Measurements from ENCODE around the gene SHH.

SHH gene

GRCh38 chr7:155807065-155807671 lies 5.1 kb downstream of the SHH start:
- Histone ChIP-seq H3K9ac (ENCODE audit: low read depth, low read length, poor library complexity, severe bottlenecking) (no peak overlapping the region), H3K4me1 (ENCODE audit: insufficient read depth, low read length, poor library complexity, severe bottlenecking) (peaks cover 12% of the 10 kb centered on the region), H4K20me1 (ENCODE audit: insufficient read depth, low read length, poor library complexity, severe bottlenecking) (no peaks in the 10 kb centered on the region), H3K79me2 (ENCODE audit: insufficient read depth, low read length) (no peaks in the 10 kb centered on the region), H3K4me3 (ENCODE audit: low read length, poor library complexity, severe bottlenecking) (no peak overlapping the region), H3F3A (ENCODE audit: low read depth) (no peaks in the 10 kb centered on the region), H3K9me3 (ENCODE audit: insufficient read depth, low read depth, low read length) (no peaks in the 10 kb centered on the region), H3K9me2 (replicated peaks; ENCODE audit: low read depth, low read length) (no peaks in the 10 kb centered on the region), H2AFZ (ENCODE audit: low read length) (no peak overlapping the region), H3K36me3 (ENCODE audit: insufficient read depth, low read length) (no peaks in the 10 kb centered on the region), H3K4me2 (ENCODE audit: low read depth, low read length, poor library complexity, severe bottlenecking) (no peak overlapping the region), H3K27me3 (ENCODE audit: insufficient read depth, low read length, poor library complexity, severe bottlenecking) (peaks cover 4% of the 10 kb centered on the region)
- no peak for TF ChIP-seq CTCF (conservative IDR thresholded peaks at IDR 0.05; ENCODE audit: low read length)
- TF ChIP-seq EZH2phosphoT487 (IDR thresholded peaks at IDR 0.05; ENCODE audit: borderline replicate concordance) = no peak

DNA sequence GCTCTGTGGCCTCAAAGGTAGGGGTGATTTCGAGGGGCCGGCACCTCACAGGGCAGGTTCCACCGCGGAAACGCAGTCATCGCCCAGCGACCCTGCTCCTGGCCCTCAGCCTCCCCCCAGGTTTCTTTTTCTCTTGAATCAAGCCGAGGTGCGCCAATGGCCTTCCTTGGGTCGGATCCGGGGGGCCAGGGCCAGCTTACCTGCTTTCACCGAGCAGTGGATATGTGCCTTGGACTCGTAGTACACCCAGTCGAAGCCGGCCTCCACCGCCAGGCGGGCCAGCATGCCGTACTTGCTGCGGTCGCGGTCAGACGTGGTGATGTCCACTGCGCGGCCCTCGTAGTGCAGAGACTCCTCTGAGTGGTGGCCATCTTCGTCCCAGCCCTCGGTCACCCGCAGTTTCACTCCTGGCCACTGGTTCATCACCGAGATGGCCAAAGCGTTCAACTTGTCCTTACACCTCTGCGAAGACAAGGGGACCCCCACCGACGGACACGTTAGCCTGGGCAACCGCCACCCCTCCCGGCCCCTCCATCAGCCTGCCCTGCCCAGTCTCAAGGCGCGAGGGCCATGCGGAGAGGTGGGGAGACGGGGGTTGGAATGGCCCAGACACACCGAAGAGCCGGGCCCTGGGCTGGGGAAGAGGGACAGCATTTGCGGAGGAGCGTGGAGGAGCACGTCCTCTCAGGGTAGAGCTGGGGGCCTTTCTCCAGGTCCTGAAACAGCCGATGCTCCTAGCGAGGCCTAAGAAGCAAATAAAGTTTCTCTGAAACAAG lies 6.0 kb downstream of the SHH start:
- peaks cover 12% of the 10 kb centered on the region for H3K4me1 ChIP-seq (ENCODE audit: insufficient read depth, low read length, poor library complexity, severe bottlenecking)
- H3K9ac ChIP-seq (ENCODE audit: low read depth, low read length, poor library complexity, severe bottlenecking) = no peak overlapping the region
- TF ChIP-seq EZH2phosphoT487 (IDR thresholded peaks at IDR 0.05; ENCODE audit: borderline replicate concordance) = no peak
- no peak for TF ChIP-seq CTCF (conservative IDR thresholded peaks at IDR 0.05; ENCODE audit: low read length)
- no peaks in the 10 kb centered on the region for H3K9me2 ChIP-seq (replicated peaks; ENCODE audit: low read depth, low read length)
- H3K79me2 ChIP-seq (ENCODE audit: insufficient read depth, low read length) = no peaks in the 10 kb centered on the region
- no peaks in the 10 kb centered on the region for H4K20me1 ChIP-seq (ENCODE audit: insufficient read depth, low read length, poor library complexity, severe bottlenecking)
- H3K4me3 ChIP-seq (ENCODE audit: low read length, poor library complexity, severe bottlenecking) = no peak overlapping the region
- peaks cover 4% of the 10 kb centered on the region for H3K27me3 ChIP-seq (ENCODE audit: insufficient read depth, low read length, poor library complexity, severe bottlenecking)
- H2AFZ ChIP-seq (ENCODE audit: low read length) = no peak overlapping the region; the same call in 1 of the 2 replicates
- H3K9me3 ChIP-seq (ENCODE audit: insufficient read depth, low read depth, low read length) = no peaks in the 10 kb centered on the region
- H3K36me3 ChIP-seq (ENCODE audit: insufficient read depth, low read length) = no peaks in the 10 kb centered on the region
- H3F3A ChIP-seq (ENCODE audit: low read depth) = no peaks in the 10 kb centered on the region
- peak overlapping the region; percentile 91 for H3K4me2 ChIP-seq (ENCODE audit: low read depth, low read length, poor library complexity, severe bottlenecking)

- Histone ChIP-seq H3K9me2 (replicated peaks; ENCODE audit: low read depth, low read length) (no peaks in the 10 kb centered on the region), H3K36me3 (ENCODE audit: insufficient read depth, low read length) (no peaks in the 10 kb centered on the region), H3F3A (ENCODE audit: low read depth) (no peaks in the 10 kb centered on the region), H3K4me1 (ENCODE audit: insufficient read depth, low read length, poor library complexity, severe bottlenecking) (peaks cover 12% of the 10 kb centered on the region), H3K4me2 (ENCODE audit: low read depth, low read length, poor library complexity, severe bottlenecking) (peak overlapping the region; percentile 91), H3K4me3 (ENCODE audit: low read length, poor library complexity, severe bottlenecking) (peak overlapping the region; percentile 76), H3K9ac (ENCODE audit: low read depth, low read length, poor library complexity, severe bottlenecking) (peak overlapping the region; percentile 46), H3K79me2 (ENCODE audit: insufficient read depth, low read length) (no peaks in the 10 kb centered on the region), H4K20me1 (ENCODE audit: insufficient read depth, low read length, poor library complexity, severe bottlenecking) (no peaks in the 10 kb centered on the region), H3K9me3 (ENCODE audit: insufficient read depth, low read depth, low read length) (no peaks in the 10 kb centered on the region), H3K27me3 (ENCODE audit: insufficient read depth, low read length, poor library complexity, severe bottlenecking) (peaks cover 4% of the 10 kb centered on the region), H2AFZ (ENCODE audit: low read length) (peak overlapping the region; percentile 98)
- no peak for TF ChIP-seq EZH2phosphoT487 (IDR thresholded peaks at IDR 0.05; ENCODE audit: borderline replicate concordance)
- TF ChIP-seq CTCF (conservative IDR thresholded peaks at IDR 0.05; ENCODE audit: low read length) = no peak
Measured at GRCh38 chr7:155805826-155806095, 6.5 kb downstream of the SHH start.

Data from Loucy (cell line).